Activated gamma-delta T cell treated with Interleukin-2 at 50 U/mL for 16 hours (primary cell): ENCODE results near the gene TEX55.
"Not testable (repeated sequence)": the region's sequence is repeated elsewhere in the genome, so short reads cannot be mapped to it uniquely, and the experiment has no call there.

Experiments
- DNase-seq: peaks from one replicate; pipeline ENCODE4 v3.0.0-alpha.2; 2020

TEX55 gene

DNA sequence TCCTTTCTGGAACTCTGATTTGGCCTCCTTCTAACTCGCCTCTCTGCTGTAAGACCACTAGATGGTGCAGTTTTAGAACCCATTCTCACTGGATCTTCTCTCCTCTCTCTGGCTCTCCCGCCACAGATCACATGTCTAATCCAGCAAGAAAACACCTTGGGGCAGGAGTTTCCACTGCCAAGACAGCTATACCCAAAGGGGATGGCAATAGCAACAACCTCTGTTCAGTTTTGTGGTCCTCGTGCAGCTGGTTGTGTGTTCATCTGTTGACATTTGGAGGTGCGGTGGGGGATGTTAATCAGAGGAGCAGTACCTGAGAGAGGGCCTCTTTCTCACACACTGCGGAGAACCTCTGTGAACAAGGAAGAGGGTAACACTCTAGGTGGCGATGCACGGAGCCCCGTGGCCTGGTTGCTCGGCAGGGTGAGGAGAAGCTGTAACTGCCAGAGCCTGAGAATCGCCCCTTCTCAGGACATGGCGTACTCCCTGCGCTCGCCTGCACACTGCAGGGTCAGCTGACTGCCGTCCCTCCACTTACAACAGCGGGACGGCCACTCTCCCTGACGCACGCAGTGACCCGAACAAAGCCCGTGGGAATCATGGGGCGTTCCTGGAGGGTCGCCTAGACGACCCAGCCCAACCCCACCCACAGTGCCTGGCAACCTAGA, at the start of gene TEX55:
TEX55 (plus strand) TSS at position 666 of the 668 bp plus-strand sequence. CDS start 25 bp downstream, outside the sequence.
- DNase-seq = no peak

- no peak for DNase-seq
These were observed 48.0 kb upstream of the TEX55 start for GRCh38 chr3:119098003-119098402.

DNA sequence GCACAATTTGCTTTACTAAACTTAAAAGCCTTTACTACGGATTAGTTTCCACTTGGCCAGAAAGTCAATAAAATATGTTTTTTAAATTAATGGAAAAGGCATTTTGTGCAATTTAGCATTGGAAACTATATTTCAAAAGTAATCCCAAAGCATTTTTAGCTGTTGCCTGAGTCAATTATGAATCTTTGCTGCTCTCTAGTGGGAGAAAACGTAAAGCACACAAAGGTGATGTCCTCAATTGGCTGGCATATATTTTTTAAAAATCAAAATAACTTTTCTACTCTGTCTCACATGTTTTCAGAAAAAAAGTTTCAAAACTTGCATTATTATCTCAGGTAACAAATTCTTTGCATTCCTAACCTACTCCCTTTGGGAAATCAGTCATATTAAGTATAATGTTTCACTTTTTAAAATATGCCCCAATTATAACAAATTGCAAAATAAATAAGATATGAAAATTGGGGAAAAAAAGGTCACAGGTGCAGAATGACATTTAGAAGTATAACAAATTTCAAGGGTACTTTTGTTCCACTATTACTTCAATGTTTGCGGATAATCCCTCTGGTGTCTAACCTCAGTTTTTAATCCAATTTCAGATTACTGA, 47.2 kb upstream of the TEX55 start:
- no peak for DNase-seq

DNA sequence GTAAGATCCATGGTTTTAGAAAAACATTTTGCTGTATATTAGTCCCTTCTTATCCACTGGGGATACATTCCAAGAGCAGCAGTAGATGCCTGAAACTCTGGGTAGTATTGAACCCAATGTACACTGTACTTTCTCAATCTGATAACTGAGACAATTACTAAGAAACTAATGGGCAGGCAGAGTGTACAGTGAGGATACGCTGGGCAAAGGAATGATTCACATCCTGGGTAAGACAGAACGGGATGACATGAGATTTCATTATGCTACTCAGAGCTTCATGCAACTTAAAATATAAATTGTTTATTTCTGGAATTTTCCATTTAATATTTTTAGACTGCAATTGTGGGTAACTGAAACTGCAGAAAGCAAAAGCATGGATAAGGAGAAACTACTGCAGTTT, 46.2 kb upstream of the TEX55 start:
- DNase-seq = no peak

DNA sequence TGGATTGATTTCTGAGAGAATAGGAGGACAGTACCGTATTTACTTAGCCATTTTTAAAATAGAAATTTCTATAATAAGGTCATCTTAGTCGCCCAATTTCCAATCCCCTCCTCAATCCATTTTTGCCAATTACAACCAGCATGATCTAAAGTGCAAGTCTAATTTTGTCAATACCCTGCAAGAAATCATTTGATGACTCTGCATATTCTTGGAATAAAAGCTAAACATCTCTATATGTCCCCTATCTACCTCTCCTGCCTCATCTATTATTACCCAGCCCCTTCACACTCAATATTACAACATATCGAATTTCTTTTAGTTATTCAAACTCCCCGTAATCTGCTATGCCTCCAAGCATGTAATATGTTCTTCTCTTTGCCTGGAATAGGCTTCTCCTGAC, 41.9 kb upstream of the TEX55 start:
- no peak for DNase-seq

DNA sequence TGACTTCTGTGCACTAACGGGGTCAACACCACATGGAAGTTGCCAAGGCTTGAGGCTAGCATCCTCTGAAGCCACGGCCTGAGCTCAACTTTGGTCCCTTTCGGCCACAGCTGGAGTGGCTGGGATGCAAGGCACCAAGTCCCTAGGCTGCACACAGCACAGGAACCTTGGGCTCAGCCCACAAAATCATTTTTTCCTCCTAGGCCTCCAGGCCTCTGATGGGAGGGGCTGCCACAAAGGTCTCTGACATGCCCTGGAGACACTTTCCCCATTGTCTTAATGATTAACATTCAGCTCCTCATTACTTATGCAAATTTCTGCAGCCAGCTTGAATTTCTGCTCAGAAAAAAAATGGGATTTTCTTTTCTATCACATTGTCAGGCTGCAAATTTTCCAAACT, 27.6 kb upstream of the TEX55 start:
- not testable (repeated sequence) for DNase-seq

DNA sequence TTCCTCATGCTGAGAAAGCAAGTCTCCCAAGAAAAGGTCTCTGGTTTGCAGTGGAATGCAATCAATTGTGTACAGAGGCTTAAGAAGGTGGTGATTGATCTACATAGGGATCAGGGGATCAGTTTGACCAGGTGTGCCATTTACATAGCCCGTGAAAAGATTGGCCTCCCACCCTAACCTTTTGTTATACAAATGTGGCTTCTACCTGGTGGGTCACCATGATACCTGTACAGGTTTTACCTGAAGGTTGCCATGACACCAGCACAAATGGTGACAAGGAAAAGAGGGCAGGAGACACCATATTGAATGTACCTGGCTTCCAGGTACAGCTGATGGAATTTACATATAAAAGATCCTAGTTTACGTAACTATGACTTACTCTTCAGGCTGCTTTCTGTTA, 25.5 kb upstream of the TEX55 start:
- DNase-seq = no peak

GRCh38 chr3:119122350-119122749, 23.6 kb upstream of the TEX55 start:
- DNase-seq = no peak

DNA sequence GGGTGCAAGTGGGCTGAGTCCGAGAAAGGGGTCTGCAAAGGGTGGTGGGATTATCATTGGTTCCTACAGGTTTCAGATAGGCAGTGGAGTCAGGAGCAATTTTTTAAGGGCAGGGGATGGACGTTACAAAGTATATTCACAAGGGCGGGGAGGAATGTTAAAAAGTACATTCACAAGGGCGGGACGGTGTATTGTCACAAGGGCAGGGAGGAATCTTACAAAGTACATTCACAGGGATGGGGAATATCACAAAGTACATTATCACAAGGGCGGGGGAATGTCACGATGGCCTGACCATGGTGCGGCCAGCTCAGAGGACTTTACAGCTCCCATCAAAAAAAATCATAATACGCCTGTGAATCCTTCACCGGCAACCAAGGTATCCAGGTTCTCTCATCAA, 20.6 kb upstream of the TEX55 start:
- DNase-seq = no peak

DNA sequence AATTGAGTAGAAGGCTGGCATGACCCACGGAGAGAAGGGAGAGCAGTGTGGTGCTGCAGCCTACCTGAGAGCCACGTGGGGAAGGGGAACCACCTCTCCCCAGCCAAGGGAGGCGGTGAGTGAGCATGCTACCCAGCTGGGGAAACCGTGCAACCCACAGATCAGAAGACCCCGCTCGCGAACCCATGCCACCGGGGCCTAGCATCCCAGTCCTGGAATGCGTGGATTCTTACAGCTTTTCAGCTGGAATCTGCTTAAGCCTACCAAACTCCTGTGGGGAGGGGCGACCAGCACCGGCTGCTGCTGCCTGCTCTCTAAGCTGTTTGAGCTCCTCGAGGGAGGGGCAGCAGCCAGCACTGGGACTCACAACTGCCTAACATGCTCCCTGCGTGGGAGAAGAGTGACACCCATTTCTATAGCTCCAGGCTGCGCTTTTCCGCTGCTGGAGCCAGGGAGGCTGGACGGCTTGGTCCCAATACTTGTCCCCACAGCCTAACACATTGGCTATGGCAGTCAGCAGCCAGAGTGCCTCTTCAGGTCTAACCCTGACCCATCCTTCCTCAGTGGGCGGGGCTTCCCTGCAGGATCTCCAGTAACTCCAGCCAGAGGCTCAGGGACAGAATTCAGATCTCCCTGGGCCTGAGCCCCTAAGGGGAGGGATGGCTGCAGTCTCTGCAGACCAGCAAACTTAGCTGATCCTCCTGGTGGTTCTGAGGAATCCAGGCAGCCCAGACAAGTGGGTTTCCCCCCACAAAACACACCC, 20.0 kb upstream of the TEX55 start:
- DNase-seq = no peak

- not testable (repeated sequence) for DNase-seq
These were observed 15.7 kb upstream of the TEX55 start for GRCh38 chr3:119130291-119130690.

- not testable (repeated sequence) for DNase-seq
These were observed 13.7 kb upstream of the TEX55 start for GRCh38 chr3:119132291-119132690.

DNA sequence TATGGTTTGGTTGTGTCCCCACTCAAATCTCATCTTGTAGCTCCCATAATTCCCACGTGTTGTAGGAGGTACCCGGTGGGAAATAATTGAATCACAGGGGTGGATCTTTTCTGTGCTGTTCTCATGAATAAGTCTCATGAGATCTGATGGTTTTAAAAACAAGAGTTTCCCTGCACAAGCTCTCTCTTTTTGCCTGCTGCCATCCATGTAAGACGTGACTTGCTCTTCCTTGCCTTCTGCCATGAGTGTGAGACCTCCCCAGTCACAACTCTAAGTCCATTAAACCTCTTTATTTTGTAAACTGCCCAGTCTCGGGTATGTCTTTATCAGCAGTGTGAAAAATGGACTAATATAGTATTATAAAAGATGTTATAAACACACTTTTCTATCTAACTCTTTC, 6.6 kb upstream of the TEX55 start:
- DNase-seq = not testable (repeated sequence)

GRCh38 chr3:119140466-119140865, 5.5 kb upstream of the TEX55 start:
- DNase-seq = no peak

- DNase-seq = no peak
These were observed 851 bp upstream of the TEX55 start for GRCh38 chr3:119145128-119145499.

DNA sequence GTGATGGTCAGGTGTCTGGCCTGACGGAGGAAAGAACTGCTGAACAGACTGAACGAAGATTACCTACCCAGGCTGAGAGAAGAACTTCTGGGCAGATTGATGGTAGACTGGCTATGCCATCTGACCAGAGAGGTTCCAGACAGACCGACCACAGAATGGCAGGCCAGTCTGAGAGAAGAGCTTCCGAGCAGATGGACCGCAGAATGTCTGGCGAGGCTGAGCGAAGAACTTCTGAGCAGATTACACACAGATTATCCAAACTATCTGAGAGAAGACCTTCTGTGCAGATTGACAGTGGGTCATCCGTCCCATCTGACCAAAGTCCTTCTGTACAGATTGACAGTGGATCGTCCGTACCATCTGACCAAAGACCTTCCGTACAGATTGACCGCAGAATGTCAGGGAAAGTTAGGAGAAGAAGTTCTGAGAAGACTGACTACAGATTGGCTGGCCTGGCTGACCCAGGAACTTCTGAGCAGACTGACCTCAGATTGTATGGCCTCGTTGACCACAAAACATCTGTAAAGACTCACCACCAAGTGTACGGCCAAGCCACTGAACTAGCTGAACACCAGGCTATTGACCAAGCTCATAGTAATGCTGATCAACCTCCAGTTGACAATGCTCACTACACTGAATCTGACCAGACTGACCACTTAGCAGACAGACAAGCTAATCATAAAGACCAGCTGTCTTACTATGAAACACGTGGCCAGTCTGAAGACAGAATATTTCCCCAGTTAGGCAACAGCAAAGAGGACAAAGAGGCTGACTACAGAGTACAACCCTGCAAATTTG, 812 bp downstream of the TEX55 start:
- DNase-seq = no peak

- no peak for DNase-seq
These were observed 1.5 kb downstream of the TEX55 start for GRCh38 chr3:119147494-119147893.

DNA sequence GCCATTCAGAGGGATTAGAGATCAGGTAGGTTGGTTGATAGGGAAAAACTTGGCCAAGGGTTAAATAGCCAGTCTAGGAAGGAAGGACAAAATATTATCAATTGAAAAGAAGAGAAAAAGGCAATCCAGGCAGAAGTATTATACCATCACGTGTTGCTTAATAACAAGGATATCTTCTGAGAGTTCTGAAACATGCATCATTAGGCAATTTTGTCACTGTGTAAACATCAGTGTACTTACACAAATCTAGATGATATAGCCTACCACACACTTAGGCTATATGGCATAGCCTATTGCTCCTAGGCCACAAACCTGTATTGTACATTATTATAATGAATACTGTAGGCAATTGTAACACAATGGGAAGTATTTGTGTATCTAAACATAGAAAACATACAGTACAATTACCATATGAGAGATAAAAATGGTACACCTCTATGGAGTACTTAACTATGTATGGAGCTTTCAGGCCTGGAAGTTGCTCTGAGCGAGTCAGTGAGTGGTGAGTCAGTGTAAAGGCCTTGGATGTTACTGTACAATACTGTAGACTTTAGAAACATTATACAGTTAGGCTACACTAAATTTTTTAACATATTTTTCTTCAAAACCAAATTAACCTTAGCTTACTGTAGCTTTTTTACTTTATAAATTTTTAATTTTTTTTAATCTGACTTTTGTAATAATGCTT, 2.7 kb downstream of the TEX55 start:
- no peak for DNase-seq

- DNase-seq = no peak
These were observed 3.5 kb downstream of the TEX55 start for GRCh38 chr3:119149484-119149883.

DNA sequence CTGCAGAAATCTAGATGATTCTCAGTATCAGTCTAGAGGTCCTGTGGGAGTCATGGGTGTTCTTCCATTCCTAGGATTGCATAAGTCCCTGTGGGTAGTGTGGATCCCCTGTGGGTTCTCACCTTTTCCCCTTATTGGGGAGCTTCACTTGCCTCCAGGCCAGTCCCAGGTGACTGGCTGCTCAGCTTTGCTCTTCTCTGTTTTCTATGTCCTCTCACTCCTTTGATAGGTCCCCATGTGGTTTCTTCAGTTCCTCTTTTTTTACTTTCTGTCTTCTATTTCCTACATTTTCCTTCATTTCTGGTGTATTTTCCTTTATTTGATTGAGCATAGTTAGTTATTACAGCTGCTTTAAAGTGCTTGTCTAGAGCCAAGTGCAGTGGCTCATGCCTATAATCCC, 10.9 kb downstream of the TEX55 start:
- DNase-seq = no peak

- no peak for DNase-seq
These were observed 12.0 kb downstream of the TEX55 start for GRCh38 chr3:119157971-119158370.

GRCh38 chr3:119160361-119160760, 14.4 kb downstream of the TEX55 start:
- no peak for DNase-seq

GRCh38 chr3:119160815-119161214, 14.8 kb downstream of the TEX55 start:
- DNase-seq = no peak
